ENCODE data around the gene UGDH. TPM values are rescaled to one million over a fixed set of nuclear protein-coding genes. Genes with fewer than 3 reads are reported as not detected.

The UGDH gene
- total and polyA plus RNA-seq, 8 donors = 14.6 to 161 (median 33.2) TPM

DNA sequence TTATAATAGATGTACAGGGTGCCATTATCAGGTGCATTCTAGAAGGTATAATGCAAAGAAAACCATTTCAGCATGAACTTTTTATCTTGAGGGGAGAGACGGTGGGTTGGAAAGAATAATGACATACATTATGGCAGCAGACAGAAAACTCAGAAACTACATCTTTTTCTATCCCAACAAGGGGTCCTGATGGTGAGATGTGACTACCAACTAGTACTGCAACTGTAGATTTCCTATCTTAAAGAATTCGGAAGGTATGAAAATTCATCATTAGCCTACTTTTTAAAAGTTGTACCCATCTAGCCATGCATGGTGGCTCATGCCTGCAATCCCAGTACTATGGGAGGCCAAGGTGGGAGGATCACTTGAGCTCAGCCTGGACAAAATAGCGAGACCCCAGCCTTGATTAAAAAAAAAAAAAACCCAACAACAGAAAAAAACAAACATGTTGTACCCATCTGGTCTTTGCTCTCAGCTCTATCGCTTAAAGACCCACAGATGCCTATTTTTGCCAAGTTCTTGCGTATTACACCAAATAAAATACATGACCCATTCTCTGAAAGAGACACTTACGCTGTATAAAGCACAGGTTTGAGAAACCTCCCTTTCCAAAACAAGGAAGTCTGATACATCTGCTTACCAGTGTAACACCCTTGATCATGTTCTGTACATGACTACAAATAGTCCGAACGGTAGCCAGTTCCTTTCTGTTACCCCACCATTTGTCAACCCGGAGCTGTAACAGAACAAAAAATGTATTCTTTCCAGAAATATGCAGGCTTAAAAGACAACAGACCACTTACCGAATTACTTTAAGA is 70.1 kb downstream of the UGDH start:
- TF ChIP-seq EP300 (IDR thresholded peaks at IDR 0.05) = no peak
- TF ChIP-seq POLR2AphosphoS5 (IDR thresholded peaks at IDR 0.05) = no peak
- TF ChIP-seq, protein P1, sequence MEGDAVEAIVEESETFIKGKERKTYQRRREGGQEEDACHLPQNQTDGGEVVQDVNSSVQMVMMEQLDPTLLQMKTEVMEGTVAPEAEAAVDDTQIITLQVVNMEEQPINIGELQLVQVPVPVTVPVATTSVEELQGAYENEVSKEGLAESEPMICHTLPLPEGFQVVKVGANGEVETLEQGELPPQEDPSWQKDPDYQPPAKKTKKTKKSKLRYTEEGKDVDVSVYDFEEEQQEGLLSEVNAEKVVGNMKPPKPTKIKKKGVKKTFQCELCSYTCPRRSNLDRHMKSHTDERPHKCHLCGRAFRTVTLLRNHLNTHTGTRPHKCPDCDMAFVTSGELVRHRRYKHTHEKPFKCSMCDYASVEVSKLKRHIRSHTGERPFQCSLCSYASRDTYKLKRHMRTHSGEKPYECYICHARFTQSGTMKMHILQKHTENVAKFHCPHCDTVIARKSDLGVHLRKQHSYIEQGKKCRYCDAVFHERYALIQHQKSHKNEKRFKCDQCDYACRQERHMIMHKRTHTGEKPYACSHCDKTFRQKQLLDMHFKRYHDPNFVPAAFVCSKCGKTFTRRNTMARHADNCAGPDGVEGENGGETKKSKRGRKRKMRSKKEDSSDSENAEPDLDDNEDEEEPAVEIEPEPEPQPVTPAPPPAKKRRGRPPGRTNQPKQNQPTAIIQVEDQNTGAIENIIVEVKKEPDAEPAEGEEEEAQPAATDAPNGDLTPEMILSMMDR (IDR thresholded peaks at IDR 0.05) = no peak
- no peak for TF ChIP-seq POLR2A (IDR thresholded peaks at IDR 0.05)
- H3K27me3 ChIP-seq = no peaks in the 10 kb centered on the region
- intact Hi-C loops (cut with DNase I; ENCODE audit: low total_unique reads) = no loop called here
- no peak for DNase-seq
- H3K36me3 ChIP-seq = peaks cover 50 to 68% (median 60%) of the 10 kb centered on the region in 4 donors
- H3K4me1 ChIP-seq = peaks cover 14 to 71% (median 50%) of the 10 kb centered on the region in 4 donors
- 56 to 64% (median 59%) methylated on average over 10 of the region's 10 CpGs for WGBS, 5 donors
- H3K4me3 ChIP-seq = peak overlapping the region; percentile 74 to 81 (median 77)
- H3K9me3 ChIP-seq = no peaks in the 10 kb centered on the region
- peak overlapping the region in 4 of 5 donors; percentile 94 to 98 (median 96) for H3K27ac ChIP-seq

DNA sequence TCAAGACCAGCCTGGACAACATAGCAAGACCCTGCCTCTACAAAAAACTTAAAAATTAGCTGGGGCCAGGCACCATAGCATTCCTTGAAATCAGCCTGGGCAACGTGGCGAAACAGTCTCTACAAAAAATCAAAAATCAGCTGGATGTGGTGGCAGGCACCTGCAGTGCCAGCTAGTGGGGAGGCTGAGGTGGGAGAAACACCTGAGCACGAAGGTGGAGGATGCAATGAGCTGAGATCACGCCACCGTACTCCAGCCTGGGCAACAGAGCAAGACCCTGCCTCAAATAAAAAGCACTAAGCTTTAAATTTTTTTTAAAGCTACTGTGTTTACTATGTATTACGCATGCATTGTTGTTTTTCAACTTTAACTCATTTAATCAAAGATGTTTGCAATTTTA is 71.8 kb downstream of the UGDH start:
- intact Hi-C loops (cut with DNase I; ENCODE audit: low total_unique reads) = no loop called here
- no peak for DNase-seq
- H3K36me3 ChIP-seq = peaks cover 58 to 72% (median 69%) of the 10 kb centered on the region in 4 donors
- H3K9me3 ChIP-seq = no peaks in the 10 kb centered on the region
- H3K27me3 ChIP-seq = no peaks in the 10 kb centered on the region
- 89 to 92% (median 90%) methylated on average over 6 of the region's 6 CpGs for WGBS, 5 donors
- TF ChIP-seq EP300 (IDR thresholded peaks at IDR 0.05) (no peak), POLR2AphosphoS5 (IDR thresholded peaks at IDR 0.05) (no peak), POLR2A (IDR thresholded peaks at IDR 0.05) (no peak)
- TF ChIP-seq, protein P1 (IDR thresholded peaks at IDR 0.05) = no peak
- H3K27ac ChIP-seq = no peak overlapping the region
- peaks cover 14 to 76% (median 50%) of the 10 kb centered on the region in 4 donors for H3K4me1 ChIP-seq
- peak overlapping the region in 2 of 4 donors; percentile 74 to 78 for H3K4me3 ChIP-seq

DNA sequence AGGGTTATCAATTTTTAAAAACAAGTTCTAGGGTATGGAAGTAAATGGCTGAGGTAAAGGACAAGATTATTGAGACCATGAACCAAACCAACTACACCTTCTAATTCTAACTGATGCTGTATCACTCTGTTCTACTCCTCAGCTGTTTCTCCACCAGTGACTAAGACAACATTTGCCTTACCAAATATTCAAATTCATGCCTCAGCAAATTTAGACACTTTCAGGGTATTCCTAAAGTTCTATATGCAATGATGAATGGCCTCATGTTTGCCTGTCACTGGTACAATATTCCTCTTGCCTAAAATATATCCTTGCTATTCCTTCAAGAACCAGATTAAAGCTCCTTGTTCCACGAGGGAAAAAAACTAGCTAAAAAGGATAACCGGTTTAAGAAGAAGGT is 73.5 kb downstream of the UGDH start:
- WGBS, 5 donors = 71 to 85% (median 81%) methylated on average over 2 of the region's 2 CpGs
- TF ChIP-seq, protein P1 (IDR thresholded peaks at IDR 0.05) = no peak
- TF ChIP-seq EP300 (IDR thresholded peaks at IDR 0.05) = no peak
- no peak for TF ChIP-seq POLR2AphosphoS5 (IDR thresholded peaks at IDR 0.05)
- no peak for TF ChIP-seq POLR2A (IDR thresholded peaks at IDR 0.05)
- Histone ChIP-seq H3K4me3 (no peak overlapping the region), H3K36me3 (peaks cover 58 to 82% (median 79%) of the 10 kb centered on the region in 4 donors), H3K27me3 (no peaks in the 10 kb centered on the region), H3K27ac (no peak overlapping the region), H3K9me3 (no peaks in the 10 kb centered on the region), H3K4me1 (peaks cover 14 to 64% (median 39%) of the 10 kb centered on the region in 4 donors)
- intact Hi-C loops (cut with DNase I; ENCODE audit: low total_unique reads) = no loop called here
- no peak for DNase-seq

DNA sequence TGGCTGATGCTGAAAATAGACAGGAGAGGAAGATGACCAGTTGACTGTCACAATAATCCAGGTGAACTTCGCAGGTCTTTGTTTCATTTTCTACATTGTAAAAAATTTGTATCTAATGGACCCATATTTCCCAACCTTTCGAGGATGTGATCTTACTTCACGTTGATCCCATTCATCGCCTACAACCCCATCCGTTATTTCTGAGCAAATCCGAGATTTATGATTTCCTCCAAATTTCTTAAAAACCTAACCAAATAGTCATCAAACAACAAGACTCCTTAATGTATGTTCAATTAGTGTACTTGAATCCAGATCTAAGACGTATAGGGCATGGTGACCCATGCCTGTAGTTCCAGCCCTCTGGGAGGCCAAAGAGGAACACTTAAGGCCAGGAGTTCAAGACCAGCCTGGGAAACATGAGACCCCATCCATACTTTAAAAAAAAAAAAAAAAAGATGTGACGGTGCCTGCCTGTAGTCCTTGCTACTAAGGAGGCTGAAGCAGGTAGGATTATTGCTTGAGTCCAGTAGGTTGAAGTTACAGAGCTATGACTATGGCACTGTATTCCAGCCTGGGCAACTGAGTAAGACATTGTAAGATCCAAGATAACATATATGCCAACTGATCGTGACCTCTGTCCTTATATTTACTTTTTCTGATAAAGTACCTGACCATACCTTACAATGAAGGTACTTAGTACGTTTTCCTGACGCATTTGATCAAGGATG is 74.2 kb downstream of the UGDH start:
- WGBS, 5 donors = 72 to 76% (median 73%) methylated on average over 11 of the region's 11 CpGs
- Histone ChIP-seq H3K4me1 (peaks cover 14 to 69% (median 39%) of the 10 kb centered on the region in 4 donors), H3K27ac (no peak overlapping the region), H3K4me3 (no peak overlapping the region), H3K36me3 (peaks cover 58 to 83% (median 79%) of the 10 kb centered on the region in 4 donors), H3K9me3 (no peaks in the 10 kb centered on the region), H3K27me3 (no peaks in the 10 kb centered on the region)
- TF ChIP-seq POLR2AphosphoS5 (IDR thresholded peaks at IDR 0.05) = peak in 1 of 3 donors; percentile 24
- no peak for TF ChIP-seq EP300 (IDR thresholded peaks at IDR 0.05)
- no peak for DNase-seq
- intact Hi-C loops (cut with DNase I; ENCODE audit: low total_unique reads) = no loop called here
